ENCODE data around the gene CMTM5.

Gene CMTM5

DNA sequence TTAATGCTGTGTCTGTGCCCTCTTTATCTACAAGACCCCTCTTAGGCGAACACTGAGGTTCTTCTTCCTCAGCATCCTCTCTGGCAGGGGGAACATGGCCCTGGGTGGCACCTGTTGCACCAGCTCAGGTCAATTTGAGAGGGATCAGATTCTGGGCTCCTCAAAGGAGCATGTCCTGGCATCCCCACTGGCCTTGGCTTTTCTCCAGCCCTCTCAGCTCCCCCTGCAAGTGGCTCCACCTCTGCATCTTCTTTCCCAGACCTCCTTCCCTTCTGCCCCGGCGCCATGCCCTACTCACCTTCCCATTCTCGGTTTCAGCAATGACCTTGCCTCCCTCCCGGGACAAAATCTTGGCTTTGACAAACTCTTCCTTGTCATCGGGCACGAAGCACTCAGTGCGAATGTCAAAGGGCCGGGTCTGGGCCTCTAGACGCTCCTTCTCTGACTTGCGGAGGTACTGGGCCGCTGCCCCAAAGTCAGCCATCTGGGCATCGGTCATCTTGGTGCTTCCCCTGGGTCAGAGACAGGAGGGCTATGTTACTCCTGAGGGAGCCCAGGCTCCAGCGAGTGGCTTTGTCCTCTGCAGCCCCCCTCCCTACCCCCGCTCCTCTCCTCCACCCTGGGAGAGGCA lies 30.0 kb downstream of the CMTM5 start:
- Histone ChIP-seq H3K36me3 (replicated peaks; ENCODE audit: low read depth, low read length) (no peaks in the 10 kb centered on the region), H3K27ac (ENCODE audit: low read length) (no peak overlapping the region), H3K4me1 (ENCODE audit: low read length) (peaks cover 54% of the 10 kb centered on the region), H3K4me3 (ENCODE audit: low read length) (no peak overlapping the region), H2AFZ (ENCODE audit: low read depth, low read length) (no peak overlapping the region), H3K79me2 (ENCODE audit: low read length) (no peaks in the 10 kb centered on the region), H4K20me1 (ENCODE audit: insufficient read depth, low read length) (no peaks in the 10 kb centered on the region), H3K9ac (ENCODE audit: low read length) (no peak overlapping the region), H3K27me3 (ENCODE audit: low read depth, low read length) (no peaks in the 10 kb centered on the region; the same call in 1 of the 2 replicates), H3K4me2 (ENCODE audit: low read length) (peak overlapping the region; percentile 20; the same call in 1 of the 2 replicates), H3K9me3 (ENCODE audit: insufficient read depth, low read length) (no peaks in the 10 kb centered on the region)
- TF ChIP-seq CTCF (IDR thresholded peaks at IDR 0.05; ENCODE audit: low read depth, low read length) (no peak), EZH2phosphoT487 (IDR thresholded peaks at IDR 0.05; ENCODE audit: low read depth) (no peak)

DNA sequence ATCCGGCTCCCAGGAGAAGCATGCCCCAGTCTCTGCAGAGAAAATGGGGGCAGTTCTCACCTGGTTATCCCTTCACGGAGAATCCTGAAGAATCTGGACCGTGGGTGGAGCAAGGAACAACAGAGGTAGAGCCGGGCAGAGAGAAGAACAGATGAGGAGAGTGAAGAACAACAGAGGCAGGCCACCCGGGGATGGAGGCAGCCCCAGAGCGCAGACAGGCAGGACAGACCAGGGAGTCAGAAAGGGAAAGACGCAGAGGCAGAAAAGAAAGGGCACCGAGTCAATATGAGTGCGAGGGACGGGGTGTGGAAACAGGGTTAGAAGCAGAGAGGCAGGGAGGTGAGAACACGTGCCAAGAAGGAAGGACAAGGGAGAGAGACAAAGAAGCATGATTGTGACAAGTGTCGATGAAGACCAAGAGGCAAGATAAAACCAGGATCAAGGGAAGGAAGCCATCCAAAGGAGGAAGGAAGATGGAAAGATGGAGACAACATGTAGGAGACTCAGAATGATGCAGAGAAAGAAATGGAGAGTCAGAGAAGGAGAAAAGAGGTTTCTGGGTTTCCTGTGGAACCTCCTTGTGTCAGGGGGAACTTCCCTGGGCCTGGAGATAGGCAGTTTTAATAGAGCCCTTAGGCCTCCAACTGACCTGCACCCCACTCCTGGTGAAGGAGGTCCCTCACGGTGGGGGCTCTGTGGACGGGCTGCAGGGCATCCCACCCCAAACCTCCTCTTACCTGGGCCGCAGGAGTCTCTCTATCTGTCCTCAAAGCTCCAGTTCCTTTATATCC lies 30.9 kb downstream of the CMTM5 start, which contains the start of gene MYH6:
Gene MYH6, minus strand, starts transcription at position 758 of the 791 bp plus-strand sequence. CDS start 1,050 bp downstream, outside the sequence.
- Histone ChIP-seq H3K4me2 (ENCODE audit: low read length) (peak within 1 kb of the TSS; percentile 68), H3K27ac (ENCODE audit: low read length) (no peak within 1 kb of the TSS), H3K4me3 (ENCODE audit: low read length) (peak within 1 kb of the TSS; percentile 43; the same call in 1 of the 2 replicates), H2AFZ (ENCODE audit: low read depth, low read length) (no peak within 1 kb of the TSS), H3K36me3 (replicated peaks; ENCODE audit: low read depth, low read length) (no peaks in the 10 kb centered on the region), H3K9ac (ENCODE audit: low read length) (no peak within 1 kb of the TSS), H3K79me2 (ENCODE audit: low read length) (no peaks in the 10 kb centered on the region), H3K27me3 (ENCODE audit: low read depth, low read length) (no peaks in the 10 kb centered on the region; the same call in 1 of the 2 replicates), H3K4me1 (ENCODE audit: low read length) (peaks cover 56% of the 10 kb centered on the region), H3K9me3 (ENCODE audit: insufficient read depth, low read length) (no peaks in the 10 kb centered on the region), H4K20me1 (ENCODE audit: insufficient read depth, low read length) (no peaks in the 10 kb centered on the region)
- TF ChIP-seq CTCF (IDR thresholded peaks at IDR 0.05; ENCODE audit: low read depth, low read length): no peak

GRCh38 chr14:23408307-23408630 lies 31.4 kb downstream of the CMTM5 start:
- no peaks in the 10 kb centered on the region; the same call in 1 of the 2 replicates for H3K27me3 ChIP-seq (ENCODE audit: low read depth, low read length)
- no peak overlapping the region for H3K27ac ChIP-seq (ENCODE audit: low read length)
- no peaks in the 10 kb centered on the region for H4K20me1 ChIP-seq (ENCODE audit: insufficient read depth, low read length)
- H3K36me3 ChIP-seq (replicated peaks; ENCODE audit: low read depth, low read length): no peaks in the 10 kb centered on the region
- H3K79me2 ChIP-seq (ENCODE audit: low read length): no peaks in the 10 kb centered on the region
- no peaks in the 10 kb centered on the region for H3K9me3 ChIP-seq (ENCODE audit: insufficient read depth, low read length)
- H3K4me2 ChIP-seq (ENCODE audit: low read length): no peak overlapping the region
- TF ChIP-seq EZH2phosphoT487 (IDR thresholded peaks at IDR 0.05; ENCODE audit: low read depth) (no peak), CTCF (IDR thresholded peaks at IDR 0.05; ENCODE audit: low read depth, low read length) (no peak)
- no peak overlapping the region for H3K4me3 ChIP-seq (ENCODE audit: low read length)
- peaks cover 51% of the 10 kb centered on the region for H3K4me1 ChIP-seq (ENCODE audit: low read length)
- H3K9ac ChIP-seq (ENCODE audit: low read length): no peak overlapping the region
- H2AFZ ChIP-seq (ENCODE audit: low read depth, low read length): no peak overlapping the region

DNA sequence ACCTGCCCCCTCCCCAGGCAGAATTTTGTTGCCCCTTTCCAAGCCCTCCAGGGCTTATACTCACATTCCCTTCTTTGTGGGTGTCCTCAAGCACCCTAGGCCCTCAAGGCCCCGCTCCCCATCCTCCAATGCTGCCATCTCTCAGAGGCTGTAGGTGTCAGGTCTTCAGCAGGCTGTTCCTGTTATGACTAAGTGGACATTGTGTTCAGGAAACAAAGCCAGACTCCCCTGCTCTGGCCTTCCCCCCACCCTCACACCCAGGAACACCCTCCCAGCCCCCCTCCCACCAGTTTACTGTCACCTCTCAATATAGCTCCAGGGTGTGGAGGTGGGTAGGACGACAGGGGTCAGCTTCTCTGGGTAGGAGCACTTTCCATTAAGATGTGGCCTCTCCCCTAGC lies 32.6 kb downstream of the CMTM5 start:
- H2AFZ ChIP-seq (ENCODE audit: low read depth, low read length): no peak overlapping the region; the same call in 1 of the 2 replicates
- no peaks in the 10 kb centered on the region for H3K79me2 ChIP-seq (ENCODE audit: low read length)
- peak overlapping the region; percentile 2; the same call in 1 of the 2 replicates for H3K27ac ChIP-seq (ENCODE audit: low read length)
- TF ChIP-seq CTCF (IDR thresholded peaks at IDR 0.05; ENCODE audit: low read depth, low read length) (no peak), EZH2phosphoT487 (IDR thresholded peaks at IDR 0.05; ENCODE audit: low read depth) (no peak)
- no peaks in the 10 kb centered on the region; the same call in 1 of the 2 replicates for H3K27me3 ChIP-seq (ENCODE audit: low read depth, low read length)
- no peaks in the 10 kb centered on the region for H4K20me1 ChIP-seq (ENCODE audit: insufficient read depth, low read length)
- no peaks in the 10 kb centered on the region for H3K36me3 ChIP-seq (replicated peaks; ENCODE audit: low read depth, low read length)
- H3K4me3 ChIP-seq (ENCODE audit: low read length): peak overlapping the region; percentile 43
- H3K4me2 ChIP-seq (ENCODE audit: low read length): peak overlapping the region; percentile 68
- H3K4me1 ChIP-seq (ENCODE audit: low read length): peaks cover 43% of the 10 kb centered on the region
- no peaks in the 10 kb centered on the region for H3K9me3 ChIP-seq (ENCODE audit: insufficient read depth, low read length)
- no peak overlapping the region for H3K9ac ChIP-seq (ENCODE audit: low read length)

Measured in OCI-LY3 (cell line).